HG03432 (cell line): ENCODE measurements around the gene NUP62.

Source experiments
- ATAC-seq: cut with Tn5 transposase; IDR thresholded peaks from one replicate; pipeline ENCODE4 v1.9.1; 2021; ENCODE audit warnings: mild to moderate bottlenecking, moderate library complexity; ENCODE audit not compliant: unreplicated experiment

Gene NUP62

GRCh38 chr19:49882643-49883042 is 46.7 kb downstream of the NUP62 start:
- ATAC-seq: no peak

GRCh38 chr19:49881672-49882394 is 47.5 kb downstream of the NUP62 start:
- no peak for ATAC-seq

- no peak for ATAC-seq
Measured at GRCh38 chr19:49881186-49881585, 48.1 kb downstream of the NUP62 start.

- ATAC-seq: no peak
Measured at GRCh38 chr19:49880162-49880869, 49.0 kb downstream of the NUP62 start.

- ATAC-seq: no peak
Measured at GRCh38 chr19:49879243-49879963, 49.9 kb downstream of the NUP62 start.

- no peak for ATAC-seq
Measured at GRCh38 chr19:49878744-49879070, 50.6 kb downstream of the NUP62 start.

GRCh38 chr19:49877879-49878743 is 51.2 kb downstream of the NUP62 start:
- peak; percentile 51 for ATAC-seq

GRCh38 chr19:49877020-49877878 is 52.1 kb downstream of the NUP62 start, which contains the start of the genes AKT1S1 and TBC1D17:
AKT1S1 (minus strand) TSS chr19:49877355; CDS start chr19:49873295, 4,060 bp downstream.
TBC1D17 (plus strand) TSS chr19:49877702; CDS start chr19:49877724, 22 bp downstream.
- ATAC-seq: peak; percentile 61

GRCh38 chr19:49876422-49877019 is 52.8 kb downstream of the NUP62 start:
- peak; percentile 50 for ATAC-seq

GRCh38 chr19:49875857-49876421 is 53.4 kb downstream of the NUP62 start:
- ATAC-seq: no peak

GRCh38 chr19:49875177-49875576 is 54.1 kb downstream of the NUP62 start:
- ATAC-seq: no peak

GRCh38 chr19:49874503-49875157 is 54.7 kb downstream of the NUP62 start:
- ATAC-seq: no peak

GRCh38 chr19:49873834-49874233 is 55.5 kb downstream of the NUP62 start:
- ATAC-seq: no peak

GRCh38 chr19:49873129-49873521 is 56.2 kb downstream of the NUP62 start:
- no peak for ATAC-seq

GRCh38 chr19:49872245-49873128 is 56.8 kb downstream of the NUP62 start:
- ATAC-seq: no peak

- ATAC-seq: no peak
Measured at GRCh38 chr19:49871349-49871985, 57.8 kb downstream of the NUP62 start.

- no peak for ATAC-seq
Measured at GRCh38 chr19:49870309-49870901, 58.9 kb downstream of the NUP62 start.
